CD4-positive, alpha-beta T cell treated with Interleukin-4 for 1 hour (primary cell): Measurements from ENCODE around the gene CYP3A5.

Source experiments
- DNase-seq, 2 donors: peaks; one replicate each; pipeline ENCODE4 v3.0.0-alpha.2; 2020 to 2022

The CYP3A5 gene

GRCh38 chr7:99605527-99605926 lies 74.3 kb downstream of the CYP3A5 start:
- no peak for DNase-seq

- no peak for DNase-seq
Observed at GRCh38 chr7:99601656-99602310, 78.0 kb downstream of the CYP3A5 start.

- DNase-seq, result no peak
Observed at GRCh38 chr7:99599836-99600235, 80.0 kb downstream of the CYP3A5 start.
